Measurements from ENCODE around the gene PIMREG. TPM values are rescaled to one million over a fixed set of nuclear protein-coding genes. Genes with fewer than 3 reads are reported as not detected.

Gene PIMREG
- total RNA-seq, 1 experiment from 2014 or later, result 41.2 TPM

DNA sequence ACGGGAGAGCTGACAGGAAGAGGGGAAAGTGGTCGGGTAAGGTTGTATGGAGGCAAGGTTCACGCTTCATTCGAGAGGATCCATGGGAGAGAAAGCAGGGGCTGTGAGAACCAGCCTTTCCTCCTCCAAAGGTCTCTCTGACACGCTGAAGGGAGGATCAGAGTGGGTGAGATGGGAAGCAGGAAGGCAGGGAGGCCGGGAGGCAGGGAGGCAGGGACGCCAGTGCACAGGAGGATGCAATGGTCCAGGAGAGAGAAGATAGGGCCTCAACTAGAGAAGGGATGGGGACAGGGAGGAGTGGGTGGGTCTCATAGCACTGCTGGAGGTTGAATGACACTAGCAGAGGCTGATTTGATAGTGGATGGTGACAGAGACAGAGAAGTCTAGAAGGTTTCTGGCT is 54.1 kb downstream of the PIMREG start:
- DNase-seq (ENCODE audit: low read depth, low spot score) (no peak), ATAC-seq (no peak)
- CTCF ChIA-PET, result no interaction called here
- intact Hi-C loops (cut with micrococcal nuclease; ENCODE audit: unreplicated experiment), result no loop called here
- in situ Hi-C loops (cut with HindIII; ENCODE audit: low pct_unique_long_range_greater_than_20kb, low sequenced_read_pairs), result no loop called here
- Histone ChIP-seq H3K4me3 (ENCODE audit: low read depth in 2 of 2, low read length in 2 of 2) (no peak overlapping the region), H3K9me3 (ENCODE audit: control insufficient read depth, insufficient read depth, low read depth, low read length) (no peaks in the 10 kb centered on the region), H3K36me3 (ENCODE audit: control insufficient read depth, insufficient read depth, low read length) (no peaks in the 10 kb centered on the region), H3K4me1 (ENCODE audit: control insufficient read depth, insufficient read depth, low read length) (no peaks in the 10 kb centered on the region), H3K27ac (ENCODE audit: low read length) (no peak overlapping the region), H3K27me3 (ENCODE audit: control insufficient read depth, insufficient read depth, low read length) (no peaks in the 10 kb centered on the region)
- POLR2A ChIA-PET, result no interaction called here
- TF ChIP-seq, protein P1, sequence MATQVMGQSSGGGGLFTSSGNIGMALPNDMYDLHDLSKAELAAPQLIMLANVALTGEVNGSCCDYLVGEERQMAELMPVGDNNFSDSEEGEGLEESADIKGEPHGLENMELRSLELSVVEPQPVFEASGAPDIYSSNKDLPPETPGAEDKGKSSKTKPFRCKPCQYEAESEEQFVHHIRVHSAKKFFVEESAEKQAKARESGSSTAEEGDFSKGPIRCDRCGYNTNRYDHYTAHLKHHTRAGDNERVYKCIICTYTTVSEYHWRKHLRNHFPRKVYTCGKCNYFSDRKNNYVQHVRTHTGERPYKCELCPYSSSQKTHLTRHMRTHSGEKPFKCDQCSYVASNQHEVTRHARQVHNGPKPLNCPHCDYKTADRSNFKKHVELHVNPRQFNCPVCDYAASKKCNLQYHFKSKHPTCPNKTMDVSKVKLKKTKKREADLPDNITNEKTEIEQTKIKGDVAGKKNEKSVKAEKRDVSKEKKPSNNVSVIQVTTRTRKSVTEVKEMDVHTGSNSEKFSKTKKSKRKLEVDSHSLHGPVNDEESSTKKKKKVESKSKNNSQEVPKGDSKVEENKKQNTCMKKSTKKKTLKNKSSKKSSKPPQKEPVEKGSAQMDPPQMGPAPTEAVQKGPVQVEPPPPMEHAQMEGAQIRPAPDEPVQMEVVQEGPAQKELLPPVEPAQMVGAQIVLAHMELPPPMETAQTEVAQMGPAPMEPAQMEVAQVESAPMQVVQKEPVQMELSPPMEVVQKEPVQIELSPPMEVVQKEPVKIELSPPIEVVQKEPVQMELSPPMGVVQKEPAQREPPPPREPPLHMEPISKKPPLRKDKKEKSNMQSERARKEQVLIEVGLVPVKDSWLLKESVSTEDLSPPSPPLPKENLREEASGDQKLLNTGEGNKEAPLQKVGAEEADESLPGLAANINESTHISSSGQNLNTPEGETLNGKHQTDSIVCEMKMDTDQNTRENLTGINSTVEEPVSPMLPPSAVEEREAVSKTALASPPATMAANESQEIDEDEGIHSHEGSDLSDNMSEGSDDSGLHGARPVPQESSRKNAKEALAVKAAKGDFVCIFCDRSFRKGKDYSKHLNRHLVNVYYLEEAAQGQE (IDR thresholded peaks at IDR 0.05; ENCODE audit: insufficient read depth in 1 of 2, low read depth in 2 of 2, low read length in 1 of 2), result no peak
- TF ChIP-seq, protein P2, sequence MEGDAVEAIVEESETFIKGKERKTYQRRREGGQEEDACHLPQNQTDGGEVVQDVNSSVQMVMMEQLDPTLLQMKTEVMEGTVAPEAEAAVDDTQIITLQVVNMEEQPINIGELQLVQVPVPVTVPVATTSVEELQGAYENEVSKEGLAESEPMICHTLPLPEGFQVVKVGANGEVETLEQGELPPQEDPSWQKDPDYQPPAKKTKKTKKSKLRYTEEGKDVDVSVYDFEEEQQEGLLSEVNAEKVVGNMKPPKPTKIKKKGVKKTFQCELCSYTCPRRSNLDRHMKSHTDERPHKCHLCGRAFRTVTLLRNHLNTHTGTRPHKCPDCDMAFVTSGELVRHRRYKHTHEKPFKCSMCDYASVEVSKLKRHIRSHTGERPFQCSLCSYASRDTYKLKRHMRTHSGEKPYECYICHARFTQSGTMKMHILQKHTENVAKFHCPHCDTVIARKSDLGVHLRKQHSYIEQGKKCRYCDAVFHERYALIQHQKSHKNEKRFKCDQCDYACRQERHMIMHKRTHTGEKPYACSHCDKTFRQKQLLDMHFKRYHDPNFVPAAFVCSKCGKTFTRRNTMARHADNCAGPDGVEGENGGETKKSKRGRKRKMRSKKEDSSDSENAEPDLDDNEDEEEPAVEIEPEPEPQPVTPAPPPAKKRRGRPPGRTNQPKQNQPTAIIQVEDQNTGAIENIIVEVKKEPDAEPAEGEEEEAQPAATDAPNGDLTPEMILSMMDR (IDR thresholded peaks at IDR 0.05), result no peak
- TF ChIP-seq SIN3A (IDR thresholded peaks at IDR 0.05; ENCODE audit: borderline replicate concordance, insufficient read depth, low read depth, low read length) (no peak), TCF7L2 (IDR thresholded peaks at IDR 0.05; ENCODE audit: low read depth, low read length) (no peak), POLR2AphosphoS5 (IDR thresholded peaks at IDR 0.05; ENCODE audit: low read depth, low read length) (no peak)
- no TSS peak for BruUV-seq (replicated peaks)

GRCh38 chr17:6498901-6499540 is 54.8 kb downstream of the PIMREG start:
- H3K27me3 ChIP-seq (ENCODE audit: control insufficient read depth, insufficient read depth, low read length), result no peaks in the 10 kb centered on the region
- H3K9me3 ChIP-seq (ENCODE audit: control insufficient read depth, insufficient read depth, low read depth, low read length), result no peaks in the 10 kb centered on the region
- intact Hi-C loops (cut with micrococcal nuclease; ENCODE audit: unreplicated experiment) (no loop called here), in situ Hi-C loops (cut with HindIII; ENCODE audit: low pct_unique_long_range_greater_than_20kb, low sequenced_read_pairs) (no loop called here)
- no peaks in the 10 kb centered on the region for H3K36me3 ChIP-seq (ENCODE audit: control insufficient read depth, insufficient read depth, low read length)
- no peak for ATAC-seq
- DNase-seq (ENCODE audit: low read depth, low spot score), result no peak
- no peak overlapping the region for H3K27ac ChIP-seq (ENCODE audit: low read length)
- no peak overlapping the region for H3K4me3 ChIP-seq (ENCODE audit: low read depth in 2 of 2, low read length in 2 of 2)
- H3K4me1 ChIP-seq (ENCODE audit: control insufficient read depth, insufficient read depth, low read length), result no peaks in the 10 kb centered on the region
- no peak for TF ChIP-seq POLR2AphosphoS5 (IDR thresholded peaks at IDR 0.05; ENCODE audit: low read depth, low read length)
- no peak for TF ChIP-seq SIN3A (IDR thresholded peaks at IDR 0.05; ENCODE audit: borderline replicate concordance, insufficient read depth, low read depth, low read length)
- TF ChIP-seq TCF7L2 (IDR thresholded peaks at IDR 0.05; ENCODE audit: low read depth, low read length), result no peak
- TF ChIP-seq, protein P2 (IDR thresholded peaks at IDR 0.05), result no peak
- TF ChIP-seq, protein P1 (IDR thresholded peaks at IDR 0.05; ENCODE audit: insufficient read depth in 1 of 2, low read depth in 2 of 2, low read length in 1 of 2), result no peak
- CTCF ChIA-PET, result no interaction called here
- BruUV-seq (replicated peaks), result no TSS peak
- POLR2A ChIA-PET, result no interaction called here
